ENCODE results near the gene PDX1. TPM values are rescaled to one million over a fixed set of nuclear protein-coding genes. Genes with fewer than 3 reads are reported as not detected.

The PDX1 gene
- total and polyA plus RNA-seq, 5 donors: not detected

DNA sequence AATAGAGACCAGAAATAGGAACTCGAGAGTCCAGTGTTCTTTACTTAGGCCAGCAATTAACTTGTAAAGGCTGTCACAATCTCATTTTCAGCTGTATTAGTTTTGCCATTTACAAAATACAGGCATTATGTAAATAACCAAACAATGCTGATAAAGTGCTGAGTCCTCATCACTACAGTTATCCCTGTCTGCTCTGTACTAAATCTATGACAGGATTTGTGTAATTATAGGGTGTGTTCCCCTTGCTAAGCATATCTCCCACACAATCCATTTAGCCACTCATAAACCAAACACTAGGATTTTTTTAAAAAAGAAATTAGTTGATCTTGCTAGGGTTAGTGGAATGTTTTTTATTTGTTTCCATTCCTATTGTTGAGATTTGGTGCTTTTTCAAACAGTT, 23.2 kb downstream of the PDX1 start:
- intact Hi-C loops (cut with DNase I): no loop called here
- DNase-seq: no peak
- H3K9me3 ChIP-seq (ENCODE audit: control insufficient read depth, low read length): peaks cover 1% of the 10 kb centered on the region
- H3K4me1 ChIP-seq (ENCODE audit: control insufficient read depth, insufficient read depth, low read length): no peaks in the 10 kb centered on the region
- H3K4me3 ChIP-seq (ENCODE audit: low read length): no peak overlapping the region
- 81% methylated on average over 1 of the region's 1 CpG for WGBS
- no peaks in the 10 kb centered on the region for H3K27me3 ChIP-seq (ENCODE audit: control insufficient read depth, insufficient read depth)
- no peak overlapping the region for H3K27ac ChIP-seq (ENCODE audit: low read length)
- no peak for ATAC-seq

DNA sequence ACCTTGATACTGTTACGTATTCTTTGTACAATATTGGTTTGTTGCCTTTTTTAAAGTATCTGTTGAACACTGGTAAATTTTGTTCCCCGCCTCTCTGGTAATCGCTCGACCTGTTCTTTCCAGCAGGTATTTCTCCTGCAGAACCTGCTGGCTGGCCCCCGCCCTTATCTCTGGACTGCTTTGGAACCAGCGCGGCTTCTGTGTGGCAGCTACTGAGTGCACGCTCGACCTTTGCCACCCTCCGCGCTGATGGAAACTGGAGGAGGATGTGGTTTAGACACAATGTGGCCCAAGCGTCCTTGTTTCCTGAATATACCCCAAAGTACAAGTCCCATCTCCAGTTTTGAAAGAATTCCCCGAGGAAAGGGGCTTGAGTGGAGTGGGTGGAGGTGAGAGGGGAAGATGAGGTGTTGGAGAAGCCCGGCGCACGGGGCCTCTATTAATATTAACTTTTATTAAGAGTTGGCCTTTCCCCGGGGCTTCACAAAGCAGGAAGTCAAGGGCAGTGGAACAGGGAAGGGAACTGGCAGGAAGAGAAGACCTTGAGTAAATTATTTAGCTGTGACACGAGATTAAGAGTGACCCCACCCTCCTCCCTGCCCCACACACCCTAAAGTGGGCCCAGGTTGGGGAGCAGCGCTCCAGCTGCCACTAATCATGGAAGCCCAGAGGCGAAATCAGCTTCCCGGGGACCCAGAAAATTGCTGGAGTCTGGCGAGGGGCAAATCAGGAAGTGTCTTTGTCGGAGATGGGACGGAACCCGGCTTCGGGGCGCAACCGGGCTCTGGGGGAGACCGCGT, 33.3 kb downstream of the PDX1 start:
- WGBS: 20% methylated on average over 30 of the region's 30 CpGs
- intact Hi-C loops (cut with DNase I): no loop called here
- Histone ChIP-seq H3K27me3 (ENCODE audit: control insufficient read depth, insufficient read depth) (no peaks in the 10 kb centered on the region), H3K4me1 (ENCODE audit: control insufficient read depth, insufficient read depth, low read length) (no peaks in the 10 kb centered on the region), H3K9me3 (ENCODE audit: control insufficient read depth, low read length) (no peaks in the 10 kb centered on the region), H3K4me3 (ENCODE audit: low read length) (peak overlapping the region; percentile 24), H3K27ac (ENCODE audit: low read length) (no peak overlapping the region)
- no peak for DNase-seq
- ATAC-seq: peak; percentile 44 to 50

DNA sequence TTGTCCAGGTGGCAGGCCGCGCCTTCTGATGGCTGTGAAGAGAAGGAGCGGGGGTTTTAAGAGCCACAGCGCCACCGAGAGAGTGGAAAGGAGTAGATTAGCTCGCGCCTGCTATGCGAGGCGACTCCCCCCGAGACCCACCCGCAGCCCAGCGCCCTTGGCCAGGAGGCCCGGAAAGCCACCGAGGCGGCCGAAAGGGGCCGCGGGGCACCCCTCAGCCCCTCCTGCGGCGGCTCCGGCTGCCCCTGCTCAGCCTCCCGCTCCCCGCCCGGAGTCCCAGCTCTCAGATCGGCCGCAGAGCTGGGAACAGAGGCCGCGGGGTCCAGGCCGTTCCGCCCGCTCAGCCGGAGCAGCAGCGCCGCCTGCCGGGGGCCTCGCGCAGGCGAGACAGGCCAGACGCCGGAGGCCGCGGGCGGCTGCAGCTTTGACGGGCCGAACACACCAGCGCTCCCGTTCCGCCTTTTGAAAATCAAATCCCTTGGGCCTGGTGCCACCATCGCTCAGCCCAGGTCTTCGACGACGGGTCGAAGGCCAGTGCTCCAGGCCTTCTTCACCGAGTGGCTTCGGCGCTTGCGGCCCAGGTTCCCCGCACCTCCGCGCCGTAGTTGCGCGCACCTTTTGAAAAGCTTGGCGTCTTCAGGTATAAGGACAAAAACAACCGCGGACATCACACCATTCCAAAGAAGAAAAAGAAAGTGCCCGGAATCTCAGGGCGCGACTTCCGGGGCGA, 34.0 kb downstream of the PDX1 start:
- intact Hi-C loops (cut with DNase I): no loop called here
- Histone ChIP-seq H3K27ac (ENCODE audit: low read length) (no peak overlapping the region), H3K4me1 (ENCODE audit: control insufficient read depth, insufficient read depth, low read length) (no peaks in the 10 kb centered on the region), H3K4me3 (ENCODE audit: low read length) (peak overlapping the region; percentile 52), H3K9me3 (ENCODE audit: control insufficient read depth, low read length) (no peaks in the 10 kb centered on the region), H3K27me3 (ENCODE audit: control insufficient read depth, insufficient read depth) (no peaks in the 10 kb centered on the region)
- peak; percentile 97 to 98 for ATAC-seq
- DNase-seq: peak; percentile 70 to 90 (median 88)
- 3% methylated on average over 71 of the region's 71 CpGs for WGBS

DNA sequence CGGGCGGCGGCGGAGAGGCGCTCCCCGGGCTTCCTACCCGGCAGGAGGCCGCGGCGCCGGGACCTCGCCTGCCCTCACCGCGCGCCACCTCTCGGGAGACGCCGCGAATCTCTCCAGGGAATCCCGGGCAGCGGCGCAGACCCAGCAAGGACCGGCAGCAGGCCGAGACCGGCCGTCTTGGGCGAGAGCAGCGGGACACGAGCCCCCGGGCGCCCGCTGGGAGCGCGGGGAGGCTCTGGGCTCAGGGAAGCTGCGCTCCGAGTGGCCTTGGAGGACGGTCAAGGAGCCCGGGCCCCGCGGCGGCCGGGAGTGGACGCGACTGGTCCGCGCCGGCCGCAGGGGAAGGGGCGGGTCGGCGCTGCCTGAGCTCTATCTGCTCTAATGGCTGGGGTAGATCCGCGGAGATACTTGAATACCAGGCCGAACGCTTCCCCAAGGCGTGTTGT, 34.6 kb downstream of the PDX1 start:
- Histone ChIP-seq H3K27ac (ENCODE audit: low read length) (no peak overlapping the region), H3K4me3 (ENCODE audit: low read length) (peak overlapping the region; percentile 52), H3K27me3 (ENCODE audit: control insufficient read depth, insufficient read depth) (no peaks in the 10 kb centered on the region), H3K4me1 (ENCODE audit: control insufficient read depth, insufficient read depth, low read length) (no peaks in the 10 kb centered on the region), H3K9me3 (ENCODE audit: control insufficient read depth, low read length) (no peaks in the 10 kb centered on the region)
- ATAC-seq: peak; percentile 62
- WGBS: 2% methylated on average over 56 of the region's 56 CpGs
- intact Hi-C loops (cut with DNase I): no loop called here
- no peak for DNase-seq

DNA sequence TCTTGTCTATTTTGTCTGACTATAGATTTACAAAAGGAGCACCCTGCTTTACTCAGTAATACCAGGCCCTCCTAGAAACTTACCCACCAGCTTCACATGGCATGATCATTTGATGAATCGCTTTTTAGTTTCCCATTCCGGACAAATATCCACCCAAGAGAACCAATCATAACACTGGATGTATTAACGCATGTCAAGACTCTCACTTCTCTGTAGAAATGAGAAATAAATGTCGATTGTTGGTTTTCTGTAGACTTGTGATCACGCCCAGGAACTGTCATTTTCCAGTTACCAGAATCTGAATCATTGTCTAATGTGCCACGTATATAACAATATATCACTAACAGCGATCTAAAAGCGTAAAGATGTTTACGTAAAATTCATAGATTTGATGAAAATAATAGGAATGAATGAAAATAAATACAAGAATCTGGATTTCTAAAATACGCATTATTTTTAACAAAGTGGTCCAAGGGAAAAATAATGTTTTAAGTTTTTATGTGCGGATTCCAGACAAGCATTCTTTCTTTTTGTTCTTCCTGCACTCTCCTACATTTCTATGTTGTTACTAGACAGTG, 35.3 kb downstream of the PDX1 start:
- Histone ChIP-seq H3K4me1 (ENCODE audit: control insufficient read depth, insufficient read depth, low read length) (no peaks in the 10 kb centered on the region), H3K27me3 (ENCODE audit: control insufficient read depth, insufficient read depth) (no peaks in the 10 kb centered on the region), H3K4me3 (ENCODE audit: low read length) (peak overlapping the region; percentile 52), H3K9me3 (ENCODE audit: control insufficient read depth, low read length) (no peaks in the 10 kb centered on the region), H3K27ac (ENCODE audit: low read length) (no peak overlapping the region)
- ATAC-seq (no peak), DNase-seq (no peak)
- 36% methylated on average over 11 of the region's 11 CpGs for WGBS
- intact Hi-C loops (cut with DNase I): no loop called here

DNA sequence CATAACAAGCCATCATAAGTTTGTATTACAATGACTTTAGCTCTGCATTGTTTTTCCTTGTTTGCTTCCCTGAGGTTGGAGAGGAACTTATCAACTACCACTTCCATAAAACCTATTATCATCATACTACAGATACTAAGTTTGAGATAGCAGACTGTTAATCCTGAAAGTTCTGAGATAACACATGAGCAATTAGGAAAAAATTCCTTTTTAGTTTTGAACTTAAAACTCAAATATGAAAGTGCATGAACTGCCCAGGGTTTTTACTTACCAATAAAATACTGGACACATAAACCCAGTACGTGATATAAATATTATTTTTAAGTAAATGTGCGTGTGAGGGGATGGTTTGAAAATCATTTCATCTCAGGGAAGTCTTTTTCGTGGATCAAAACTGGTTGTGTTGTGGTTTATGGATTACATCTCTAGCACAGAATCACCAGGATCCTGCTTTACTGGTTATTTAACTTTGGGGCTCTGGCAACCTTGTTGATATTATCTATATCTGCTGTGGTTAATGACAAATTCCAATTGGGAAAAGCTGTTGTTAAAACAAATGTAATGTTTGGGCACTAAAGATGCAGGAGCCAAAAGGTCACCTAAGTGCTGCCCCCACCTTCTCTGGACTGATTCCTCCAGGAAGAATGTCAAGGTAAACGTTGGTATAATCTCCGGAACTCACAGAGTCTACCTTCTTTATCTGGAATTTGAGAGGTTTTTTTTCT, 36.9 kb downstream of the PDX1 start:
- Histone ChIP-seq H3K9me3 (ENCODE audit: control insufficient read depth, low read length) (no peaks in the 10 kb centered on the region), H3K27ac (ENCODE audit: low read length) (no peak overlapping the region), H3K27me3 (ENCODE audit: control insufficient read depth, insufficient read depth) (no peaks in the 10 kb centered on the region), H3K4me3 (ENCODE audit: low read length) (no peak overlapping the region), H3K4me1 (ENCODE audit: control insufficient read depth, insufficient read depth, low read length) (no peaks in the 10 kb centered on the region)
- intact Hi-C loops (cut with DNase I): no loop called here
- no peak for ATAC-seq
- 14% methylated on average over 5 of the region's 5 CpGs for WGBS
- no peak for DNase-seq

DNA sequence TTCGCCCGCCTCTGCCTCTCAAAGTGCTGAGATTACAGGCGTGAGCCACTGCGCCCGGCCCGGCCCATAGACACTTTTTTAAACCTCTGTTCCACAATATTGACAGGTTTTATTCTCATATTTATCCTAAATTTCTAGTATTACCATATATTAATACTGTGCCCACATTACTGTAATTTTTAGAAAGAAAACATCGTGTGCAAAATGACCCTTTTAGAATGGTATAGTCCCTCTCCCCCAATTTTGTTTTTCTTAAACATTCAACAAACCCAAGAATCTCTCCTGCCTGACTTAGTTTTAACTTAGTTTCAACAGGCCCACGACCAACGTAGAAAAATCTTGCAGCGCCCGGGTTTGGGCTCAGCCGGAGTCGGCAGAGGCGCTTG, 40.2 kb downstream of the PDX1 start:
- Histone ChIP-seq H3K4me1 (ENCODE audit: control insufficient read depth, insufficient read depth, low read length) (no peaks in the 10 kb centered on the region), H3K27me3 (ENCODE audit: control insufficient read depth, insufficient read depth) (no peaks in the 10 kb centered on the region), H3K27ac (ENCODE audit: low read length) (no peak overlapping the region), H3K9me3 (ENCODE audit: control insufficient read depth, low read length) (no peaks in the 10 kb centered on the region), H3K4me3 (ENCODE audit: low read length) (peak overlapping the region; percentile 35)
- ATAC-seq: no peak
- DNase-seq: no peak
- WGBS: 9% methylated on average over 14 of the region's 14 CpGs
- intact Hi-C loops (cut with DNase I): no loop called here

DNA sequence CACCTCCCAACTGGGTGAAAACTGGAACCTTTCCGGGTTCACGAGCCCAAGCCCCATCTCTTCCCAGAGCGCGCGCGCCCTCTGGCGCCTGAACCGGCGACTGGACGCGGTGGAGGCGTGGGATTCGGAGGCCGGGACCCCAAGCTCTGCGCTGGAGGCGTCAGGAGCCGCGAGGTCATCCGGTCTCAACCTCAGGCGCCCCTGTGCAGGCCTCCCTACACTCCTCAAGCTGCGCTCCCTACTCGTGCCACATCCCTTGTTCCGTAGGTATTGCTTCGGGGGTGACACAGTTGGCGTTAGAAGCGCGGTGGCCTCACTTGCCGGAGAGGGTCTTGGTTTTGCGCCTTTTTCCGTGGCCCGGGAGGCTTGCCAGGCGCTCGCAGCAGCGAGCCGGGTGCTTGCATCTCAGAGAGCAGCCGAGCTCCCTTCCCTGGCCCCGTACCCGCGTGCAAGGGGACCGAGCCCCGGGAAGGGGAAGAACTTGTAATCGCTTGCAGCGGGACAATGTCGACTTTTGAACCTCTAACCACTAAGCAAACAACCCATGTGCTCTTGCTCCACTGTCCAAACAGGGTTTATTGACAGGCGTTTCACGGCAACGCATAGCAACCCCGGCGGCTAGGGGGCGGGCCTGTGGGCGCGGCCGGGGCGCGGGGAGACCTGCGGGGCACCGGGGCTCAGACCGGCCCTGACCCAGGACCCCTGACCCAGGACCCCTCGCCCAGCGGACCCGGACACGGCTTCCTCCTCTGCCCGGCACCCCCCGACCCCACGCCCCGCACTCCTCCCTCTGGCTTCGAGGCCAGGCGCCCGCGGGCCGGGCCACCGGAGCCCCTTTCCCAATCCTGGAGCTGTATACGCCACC, 40.8 kb downstream of the PDX1 start:
- intact Hi-C loops (cut with DNase I): no loop called here
- DNase-seq (peak; percentile 41 to 70 (median 69)), ATAC-seq (peak; percentile 71 to 76)
- Histone ChIP-seq H3K4me1 (ENCODE audit: control insufficient read depth, insufficient read depth, low read length) (no peaks in the 10 kb centered on the region), H3K4me3 (ENCODE audit: low read length) (peak overlapping the region; percentile 35), H3K27ac (ENCODE audit: low read length) (no peak overlapping the region), H3K27me3 (ENCODE audit: control insufficient read depth, insufficient read depth) (no peaks in the 10 kb centered on the region), H3K9me3 (ENCODE audit: control insufficient read depth, low read length) (no peaks in the 10 kb centered on the region)
- 1% methylated on average over 73 of the region's 73 CpGs for WGBS

DNA sequence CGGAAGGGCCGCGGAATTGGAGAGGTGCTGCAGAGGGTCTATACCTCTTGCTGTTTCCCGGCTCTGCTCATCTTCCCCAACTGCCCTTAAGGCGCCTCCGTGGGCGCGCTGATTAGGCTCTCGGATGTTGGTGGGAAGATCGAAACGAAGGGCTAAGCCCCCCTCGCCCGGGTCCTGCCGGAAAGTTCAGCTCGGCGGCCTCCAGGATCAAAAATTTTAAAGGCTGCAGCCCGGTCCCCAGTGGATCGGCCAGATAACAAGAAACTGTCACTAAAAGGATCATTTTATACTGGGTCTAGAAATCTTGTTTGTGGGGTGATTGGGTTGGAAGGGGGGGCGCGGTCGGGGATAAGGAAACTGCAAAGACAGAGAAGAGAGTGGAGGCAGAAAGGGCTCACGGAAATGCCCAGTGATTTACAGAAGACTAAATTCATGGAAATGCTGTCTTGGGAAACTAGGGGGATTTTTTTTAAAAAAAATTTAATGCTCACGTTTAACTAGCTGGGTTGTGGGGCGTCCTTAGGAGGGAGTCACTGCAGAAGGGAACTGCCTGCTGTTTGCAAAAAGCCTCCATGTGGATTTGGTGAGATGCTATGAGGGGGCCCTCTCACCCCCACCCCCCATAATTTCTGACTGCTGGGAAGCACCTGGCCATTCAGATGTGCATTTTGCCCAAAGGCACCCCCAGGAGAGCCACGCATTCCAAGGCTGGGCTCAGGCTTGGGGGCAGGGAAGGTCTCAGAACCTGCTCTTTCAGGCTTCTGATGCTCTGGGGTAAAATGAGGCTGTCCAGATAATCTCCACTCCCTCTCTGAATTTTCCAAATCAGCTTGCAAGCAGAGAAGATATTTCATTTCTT, 41.7 kb downstream of the PDX1 start:
- Histone ChIP-seq H3K27ac (ENCODE audit: low read length) (no peak overlapping the region), H3K9me3 (ENCODE audit: control insufficient read depth, low read length) (no peaks in the 10 kb centered on the region), H3K4me3 (ENCODE audit: low read length) (peak overlapping the region; percentile 35), H3K27me3 (ENCODE audit: control insufficient read depth, insufficient read depth) (no peaks in the 10 kb centered on the region), H3K4me1 (ENCODE audit: control insufficient read depth, insufficient read depth, low read length) (no peaks in the 10 kb centered on the region)
- no peak for DNase-seq
- no peak for ATAC-seq
- 11% methylated on average over 25 of the region's 25 CpGs for WGBS
- intact Hi-C loops (cut with DNase I): no loop called here
